Right kidney (tissue), 1 donor: ENCODE data around the gene S100A16.
"Not testable (repeated sequence)": the region's sequence is repeated elsewhere in the genome, so short reads cannot be mapped to it uniquely, and the experiment has no call there.

Experiments used
- DNase-seq: peaks from one replicate; pipeline ENCODE4 v3.0.0-alpha.2; 2016

Gene S100A16

GRCh38 chr1:153640213-153640612 is 27.3 kb upstream of the S100A16 start:
- DNase-seq, result not testable (repeated sequence)

- DNase-seq, result no peak
Measured at GRCh38 chr1:153639280-153639679, 26.3 kb upstream of the S100A16 start.

- no peak for DNase-seq
Measured at GRCh38 chr1:153638261-153638660, 25.3 kb upstream of the S100A16 start.

GRCh38 chr1:153636312-153636711 is 23.4 kb upstream of the S100A16 start:
- no peak for DNase-seq

- no peak for DNase-seq
Measured at GRCh38 chr1:153635872-153636271, 22.9 kb upstream of the S100A16 start.

- peak; percentile 96 for DNase-seq
Measured at GRCh38 chr1:153633754-153634665, 21.1 kb upstream of the S100A16 start, which contains the start of gene CHTOP. Gene CHTOP (plus strand): TSS chr1:153634066. CDS start chr1:153636589, 2,523 bp downstream.

- no peak for DNase-seq
Measured at GRCh38 chr1:153633161-153633753, 20.3 kb upstream of the S100A16 start.

- no peak for DNase-seq
Measured at GRCh38 chr1:153631047-153632022, 18.4 kb upstream of the S100A16 start.

- DNase-seq, result no peak
Measured at GRCh38 chr1:153630384-153630783, 17.4 kb upstream of the S100A16 start.

- DNase-seq, result no peak
Measured at GRCh38 chr1:153629971-153630370, 17.0 kb upstream of the S100A16 start.

GRCh38 chr1:153629343-153629665 is 16.4 kb upstream of the S100A16 start:
- DNase-seq, result no peak

- no peak for DNase-seq
Measured at GRCh38 chr1:153628638-153629342, 15.9 kb upstream of the S100A16 start.

- no peak for DNase-seq
Measured at GRCh38 chr1:153627715-153628626, 15.0 kb upstream of the S100A16 start, which contains the start of gene S100A1. Gene S100A1 (plus strand): TSS chr1:153628434. CDS start chr1:153630522, 2,088 bp downstream.

GRCh38 chr1:153626904-153627714 is 14.2 kb upstream of the S100A16 start, which contains the start of gene S100A13:
Gene S100A13 (minus strand): TSS chr1:153627505. CDS start chr1:153626472, 1,033 bp downstream.
- peak; percentile 91 for DNase-seq

- no peak for DNase-seq
Measured at GRCh38 chr1:153626477-153626903, 13.6 kb upstream of the S100A16 start.

- DNase-seq, result no peak
Measured at GRCh38 chr1:153624965-153625611, 12.2 kb upstream of the S100A16 start.

- no peak for DNase-seq
Measured at GRCh38 chr1:153623101-153623500, 10.2 kb upstream of the S100A16 start.

- DNase-seq, result no peak
Measured at GRCh38 chr1:153619171-153619570, 6.2 kb upstream of the S100A16 start.

- DNase-seq, result no peak
Measured at GRCh38 chr1:153617663-153618062, 4.7 kb upstream of the S100A16 start.
